Measurements from ENCODE around the gene TMEM132E.

The TMEM132E gene

DNA sequence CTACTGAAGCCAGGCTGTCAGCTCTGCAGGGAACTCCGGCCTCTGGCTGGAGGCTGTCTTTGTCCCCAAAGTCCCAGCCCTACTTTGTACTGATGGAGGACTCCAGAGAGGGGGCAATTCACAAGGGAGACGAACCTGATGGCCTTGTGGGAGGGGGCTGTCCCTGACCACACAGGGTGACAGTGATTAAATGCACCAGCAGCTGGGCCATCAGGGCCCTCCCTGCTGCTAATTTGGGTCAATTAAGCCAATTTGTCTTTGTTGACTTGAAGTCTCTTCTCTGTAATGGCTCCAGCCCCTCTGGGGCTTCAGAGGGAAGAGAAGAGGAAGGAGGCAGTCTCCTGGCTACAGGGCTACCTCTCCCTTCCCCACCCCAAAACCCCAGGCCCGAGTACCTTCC, 22.0 kb downstream of the TMEM132E start:
- TF ChIP-seq, protein P1, sequence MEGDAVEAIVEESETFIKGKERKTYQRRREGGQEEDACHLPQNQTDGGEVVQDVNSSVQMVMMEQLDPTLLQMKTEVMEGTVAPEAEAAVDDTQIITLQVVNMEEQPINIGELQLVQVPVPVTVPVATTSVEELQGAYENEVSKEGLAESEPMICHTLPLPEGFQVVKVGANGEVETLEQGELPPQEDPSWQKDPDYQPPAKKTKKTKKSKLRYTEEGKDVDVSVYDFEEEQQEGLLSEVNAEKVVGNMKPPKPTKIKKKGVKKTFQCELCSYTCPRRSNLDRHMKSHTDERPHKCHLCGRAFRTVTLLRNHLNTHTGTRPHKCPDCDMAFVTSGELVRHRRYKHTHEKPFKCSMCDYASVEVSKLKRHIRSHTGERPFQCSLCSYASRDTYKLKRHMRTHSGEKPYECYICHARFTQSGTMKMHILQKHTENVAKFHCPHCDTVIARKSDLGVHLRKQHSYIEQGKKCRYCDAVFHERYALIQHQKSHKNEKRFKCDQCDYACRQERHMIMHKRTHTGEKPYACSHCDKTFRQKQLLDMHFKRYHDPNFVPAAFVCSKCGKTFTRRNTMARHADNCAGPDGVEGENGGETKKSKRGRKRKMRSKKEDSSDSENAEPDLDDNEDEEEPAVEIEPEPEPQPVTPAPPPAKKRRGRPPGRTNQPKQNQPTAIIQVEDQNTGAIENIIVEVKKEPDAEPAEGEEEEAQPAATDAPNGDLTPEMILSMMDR (IDR thresholded peaks at IDR 0.05; ENCODE audit: low read depth, low read length), result no peak
- H3K4me3 ChIP-seq (ENCODE audit: low read depth, low read length), result no peak overlapping the region

- H3K4me3 ChIP-seq (ENCODE audit: low read depth, low read length), result no peak overlapping the region
- TF ChIP-seq, protein P1 (IDR thresholded peaks at IDR 0.05; ENCODE audit: low read depth, low read length), result no peak
Measured at GRCh38 chr17:34603974-34604373, 24.6 kb downstream of the TMEM132E start.

GRCh38 chr17:34606763-34607162, 27.4 kb downstream of the TMEM132E start:
- TF ChIP-seq, protein P1 (IDR thresholded peaks at IDR 0.05; ENCODE audit: low read depth, low read length), result no peak
- no peak overlapping the region for H3K4me3 ChIP-seq (ENCODE audit: low read depth, low read length)

- TF ChIP-seq, protein P1 (IDR thresholded peaks at IDR 0.05; ENCODE audit: low read depth, low read length), result no peak
- H3K4me3 ChIP-seq (ENCODE audit: low read depth, low read length), result no peak overlapping the region
Measured at GRCh38 chr17:34607917-34608316, 28.5 kb downstream of the TMEM132E start.

- TF ChIP-seq, protein P1 (IDR thresholded peaks at IDR 0.05; ENCODE audit: low read depth, low read length), result no peak
Measured at GRCh38 chr17:34609210-34609609, 29.8 kb downstream of the TMEM132E start.

DNA sequence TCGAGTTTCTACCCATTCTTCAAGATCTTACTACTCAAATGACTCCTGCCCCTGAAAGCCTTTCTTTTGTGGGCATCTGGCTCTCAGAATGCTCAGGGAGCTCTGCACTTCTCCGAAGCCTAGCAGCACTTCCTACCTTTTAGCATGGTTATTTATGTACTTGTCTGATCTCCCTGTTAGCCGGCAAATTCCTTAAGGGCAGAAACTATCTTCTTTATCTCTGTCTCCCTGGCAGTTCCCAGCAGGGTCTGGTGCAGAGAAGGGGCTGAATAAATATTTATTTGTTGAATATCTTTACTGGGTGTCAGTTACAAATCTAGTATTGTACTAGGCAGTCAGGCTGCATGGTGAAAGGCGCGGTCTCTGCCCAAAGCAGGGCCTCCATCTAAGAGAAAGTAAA, 30.7 kb downstream of the TMEM132E start:
- H3K4me3 ChIP-seq (ENCODE audit: low read depth, low read length), result no peak overlapping the region
- TF ChIP-seq, protein P1 (IDR thresholded peaks at IDR 0.05; ENCODE audit: low read depth, low read length), result no peak

More at GRCh38 chr17:34609210-34609609, 29.8 kb downstream of the TMEM132E start:
- no peak overlapping the region for H3K4me3 ChIP-seq (ENCODE audit: low read depth, low read length)

DNA sequence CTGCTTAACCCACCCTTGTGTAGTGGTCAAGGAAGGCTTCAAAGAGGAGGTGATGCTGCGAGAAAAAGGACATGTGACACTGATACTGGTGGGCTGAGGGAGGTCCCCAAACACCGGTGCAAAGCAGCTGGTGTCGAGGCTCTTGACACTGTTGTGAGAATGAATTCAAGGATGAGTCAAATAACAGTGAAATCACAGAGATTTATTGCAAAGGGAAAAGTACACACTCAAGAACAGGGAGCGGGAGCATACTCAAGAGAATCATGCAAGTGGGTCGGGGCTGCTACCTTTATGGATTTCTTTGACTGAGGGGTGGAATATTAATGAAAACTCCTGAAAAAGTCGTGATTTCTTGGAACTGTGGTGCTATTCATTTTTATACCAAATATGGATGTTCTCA, 31.1 kb downstream of the TMEM132E start:
- H3K4me3 ChIP-seq (ENCODE audit: low read depth, low read length), result no peak overlapping the region
- TF ChIP-seq, protein P1 (IDR thresholded peaks at IDR 0.05; ENCODE audit: low read depth, low read length), result no peak

Data from WI38 (cell line).